ENCODE results near the gene CPN1. TPM values are rescaled to one million over a fixed set of nuclear protein-coding genes. Genes with fewer than 3 reads are reported as not detected.
"Not testable (repeated sequence)": the region's sequence is repeated elsewhere in the genome, so short reads cannot be mapped to it uniquely, and the experiment has no call there.

Gene CPN1
- total RNA-seq, 2 donors from 2014 or later, result not detected

- ATAC-seq (peak; percentile 65), DNase-seq (no peak)
- intact Hi-C loops (cut with DNase I, micrococcal nuclease), result no loop called here
Measured at GRCh38 chr10:100037758-100038315, 43.8 kb downstream of the CPN1 start.

- ATAC-seq, result no peak
- intact Hi-C loops (cut with DNase I, micrococcal nuclease), result no loop called here
- DNase-seq, result no peak
Measured at GRCh38 chr10:100036850-100037249, 44.8 kb downstream of the CPN1 start.

GRCh38 chr10:100033766-100034418, 47.8 kb downstream of the CPN1 start:
- no peak for ATAC-seq

GRCh38 chr10:100027416-100027815, 54.3 kb downstream of the CPN1 start:
- DNase-seq (no peak), ATAC-seq (no peak)
- intact Hi-C loops (cut with DNase I, micrococcal nuclease), result no loop called here

More at GRCh38 chr10:100033766-100034418, 47.8 kb downstream of the CPN1 start:
- DNase-seq, result no peak
- intact Hi-C loops (cut with DNase I, micrococcal nuclease), result no loop called here

- DNase-seq (no peak), ATAC-seq (no peak)
- intact Hi-C loops (cut with DNase I, micrococcal nuclease), result no loop called here
Measured at GRCh38 chr10:100025576-100025975, 56.1 kb downstream of the CPN1 start.

GRCh38 chr10:100024748-100025147, 56.9 kb downstream of the CPN1 start:
- DNase-seq (no peak), ATAC-seq (no peak)
- intact Hi-C loops (cut with DNase I, micrococcal nuclease), result no loop called here

GRCh38 chr10:100022403-100022802, 59.3 kb downstream of the CPN1 start:
- intact Hi-C loops (cut with DNase I, micrococcal nuclease), result no loop called here
- ATAC-seq, result no peak
- DNase-seq, result no peak

GRCh38 chr10:100021322-100021721, 60.3 kb downstream of the CPN1 start:
- intact Hi-C loops (cut with DNase I, micrococcal nuclease), result no loop called here
- no peak for ATAC-seq
- no peak for DNase-seq

- no peak for DNase-seq
- intact Hi-C loops (cut with DNase I, micrococcal nuclease), result no loop called here
- ATAC-seq, result no peak
Measured at GRCh38 chr10:100020886-100021253, 60.8 kb downstream of the CPN1 start.

GRCh38 chr10:100020142-100020885, 61.4 kb downstream of the CPN1 start:
- no peak for DNase-seq
- intact Hi-C loops (cut with DNase I, micrococcal nuclease), result no loop called here
- peak; percentile 66 for ATAC-seq

GRCh38 chr10:100019787-100020141, 61.9 kb downstream of the CPN1 start:
- ATAC-seq (peak; percentile 67), DNase-seq (no peak)
- intact Hi-C loops (cut with DNase I, micrococcal nuclease), result no loop called here

- DNase-seq (no peak), ATAC-seq (no peak)
- intact Hi-C loops (cut with DNase I, micrococcal nuclease), result no loop called here
Measured at GRCh38 chr10:100014071-100014762, 67.5 kb downstream of the CPN1 start.

- DNase-seq (no peak), ATAC-seq (no peak)
- intact Hi-C loops (cut with DNase I, micrococcal nuclease), result no loop called here
Measured at GRCh38 chr10:100013621-100014020, 68.0 kb downstream of the CPN1 start.

GRCh38 chr10:100011906-100012305, 69.8 kb downstream of the CPN1 start:
- intact Hi-C loops (cut with DNase I, micrococcal nuclease); DNase-seq; ATAC-seq: not testable (repeated sequence)

GRCh38 chr10:100009793-100010676, 71.6 kb downstream of the CPN1 start, which contains the start of gene DNMBP:
Gene DNMBP (minus strand): TSS chr10:100009947. CDS start chr10:99972124, 37,823 bp downstream.
- intact Hi-C loops (cut with DNase I, micrococcal nuclease), result no loop called here
- ATAC-seq (peak; percentile 93), DNase-seq (peak; percentile 72 to 89)

- intact Hi-C loops (cut with DNase I, micrococcal nuclease), result no loop called here
- ATAC-seq (peak; percentile 81), DNase-seq (peak; percentile 50 to 76)
Measured at GRCh38 chr10:100009283-100009792, 72.3 kb downstream of the CPN1 start.

GRCh38 chr10:100008708-100009282, 72.9 kb downstream of the CPN1 start:
- intact Hi-C loops (cut with DNase I, micrococcal nuclease), result no loop called here
- ATAC-seq (no peak), DNase-seq (no peak)

GRCh38 chr10:100008142-100008522, 73.5 kb downstream of the CPN1 start:
- intact Hi-C loops (cut with DNase I, micrococcal nuclease), result no loop called here
- DNase-seq (no peak), ATAC-seq (no peak)

All from left colon (tissue), 2 donors.